DMS114 treated with DMSO at 0.1 percent for 48 hours (cell line): ENCODE measurements around the gene SPOCD1.
A peak's percentile ranks its signal among the peaks of the same experiment; 100 is the strongest.

Experiments
- DNase-seq: peaks from one replicate; lab custom pipeline; 2025; ENCODE audit not compliant: unreplicated experiment; lab: John Stamatoyannopoulos, UW

The SPOCD1 gene

DNA sequence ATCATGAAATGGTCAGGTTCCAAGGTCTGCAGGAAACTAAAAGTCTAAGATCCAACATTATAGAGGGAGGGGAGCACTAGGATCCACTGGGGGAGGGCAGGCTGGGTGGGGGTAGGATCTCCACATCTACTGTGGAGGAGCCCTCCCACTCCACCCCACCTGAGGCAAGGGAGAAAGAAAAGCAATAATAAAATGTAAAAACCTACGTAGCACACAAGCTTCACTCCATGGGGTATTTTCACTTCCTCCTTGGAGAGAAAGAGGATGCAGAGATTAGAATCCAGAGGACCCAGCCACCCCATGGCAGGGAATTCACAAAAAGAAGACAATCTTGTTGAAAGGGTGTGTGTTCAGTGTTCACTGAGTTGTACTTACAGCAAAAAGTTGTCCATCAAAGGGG is 14.4 kb downstream of the SPOCD1 start:
- no peak for DNase-seq

- DNase-seq, result no peak
Observed at GRCh38 chr1:31800674-31800967, 15.2 kb downstream of the SPOCD1 start.

DNA sequence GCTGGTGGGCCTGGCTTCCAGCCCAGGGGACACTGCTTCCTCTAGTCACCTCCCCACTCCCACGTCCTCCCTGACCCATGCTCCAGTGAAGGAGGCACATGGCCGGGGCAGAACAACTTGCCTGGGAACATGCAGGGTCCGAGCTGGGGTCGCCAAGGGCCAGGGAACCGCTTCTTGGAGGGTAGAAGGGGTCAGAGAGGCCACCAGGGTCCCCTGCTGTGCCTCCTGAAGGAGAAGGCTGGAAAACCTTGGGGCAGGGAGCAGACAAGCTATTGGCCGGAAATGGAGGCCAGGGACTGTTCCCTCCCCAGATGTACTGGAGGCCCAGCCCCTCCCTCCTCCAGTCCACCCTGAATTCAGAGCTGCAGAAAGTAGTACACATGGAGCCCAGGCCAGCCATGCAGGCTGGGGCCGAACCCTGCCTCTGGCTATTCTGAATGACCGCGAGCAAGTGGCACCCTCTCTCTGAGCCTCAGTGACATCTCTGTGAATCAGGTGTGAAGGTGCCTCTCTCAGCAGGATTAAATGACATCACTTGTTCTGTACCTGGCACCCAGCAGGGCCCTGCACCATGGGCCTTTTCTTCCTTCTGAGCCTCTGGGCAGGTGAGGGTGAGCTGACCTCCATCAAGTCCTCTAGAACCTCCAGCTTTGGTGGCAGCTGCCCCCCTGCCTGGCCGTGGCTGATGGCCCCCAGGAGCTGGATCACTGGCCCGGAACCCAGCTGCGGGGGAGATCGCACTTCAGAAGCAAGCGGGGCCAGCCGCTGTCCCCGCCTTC is 15.7 kb downstream of the SPOCD1 start:
- no peak for DNase-seq

DNA sequence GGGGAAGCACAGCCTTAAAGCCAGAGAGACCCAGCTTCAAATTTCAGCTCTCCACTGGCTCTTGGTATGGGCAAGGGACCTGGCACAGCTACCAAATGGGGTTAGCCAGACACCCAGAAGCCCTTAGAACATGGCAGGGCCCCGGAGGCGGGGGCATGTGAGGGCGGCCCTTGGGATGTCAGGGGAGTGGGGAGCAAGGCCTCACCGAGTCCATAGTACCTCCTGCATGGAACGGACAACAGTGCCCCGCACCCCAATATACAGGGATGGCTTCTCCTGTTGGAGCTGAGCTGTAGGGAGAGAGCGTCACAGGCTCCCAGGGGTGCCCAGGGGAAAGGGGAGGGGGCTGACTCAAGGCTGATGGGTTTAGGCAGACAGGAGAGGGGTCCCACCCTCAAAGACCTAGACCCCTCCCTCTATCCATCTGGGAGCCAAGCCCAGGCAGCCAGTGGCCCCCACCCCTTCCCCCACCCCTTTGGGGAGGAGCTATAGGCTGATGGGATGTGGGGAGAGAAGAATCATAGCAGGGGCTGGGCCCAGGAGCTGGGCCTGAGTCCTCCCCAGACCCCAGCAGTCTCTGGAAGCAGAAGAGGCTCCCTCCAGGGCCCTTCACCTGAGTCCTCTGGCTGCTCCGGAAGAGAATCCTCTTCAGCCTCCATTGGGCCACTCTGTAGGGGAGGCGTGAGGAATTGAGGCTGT is 16.5 kb downstream of the SPOCD1 start:
- DNase-seq, result no peak

DNA sequence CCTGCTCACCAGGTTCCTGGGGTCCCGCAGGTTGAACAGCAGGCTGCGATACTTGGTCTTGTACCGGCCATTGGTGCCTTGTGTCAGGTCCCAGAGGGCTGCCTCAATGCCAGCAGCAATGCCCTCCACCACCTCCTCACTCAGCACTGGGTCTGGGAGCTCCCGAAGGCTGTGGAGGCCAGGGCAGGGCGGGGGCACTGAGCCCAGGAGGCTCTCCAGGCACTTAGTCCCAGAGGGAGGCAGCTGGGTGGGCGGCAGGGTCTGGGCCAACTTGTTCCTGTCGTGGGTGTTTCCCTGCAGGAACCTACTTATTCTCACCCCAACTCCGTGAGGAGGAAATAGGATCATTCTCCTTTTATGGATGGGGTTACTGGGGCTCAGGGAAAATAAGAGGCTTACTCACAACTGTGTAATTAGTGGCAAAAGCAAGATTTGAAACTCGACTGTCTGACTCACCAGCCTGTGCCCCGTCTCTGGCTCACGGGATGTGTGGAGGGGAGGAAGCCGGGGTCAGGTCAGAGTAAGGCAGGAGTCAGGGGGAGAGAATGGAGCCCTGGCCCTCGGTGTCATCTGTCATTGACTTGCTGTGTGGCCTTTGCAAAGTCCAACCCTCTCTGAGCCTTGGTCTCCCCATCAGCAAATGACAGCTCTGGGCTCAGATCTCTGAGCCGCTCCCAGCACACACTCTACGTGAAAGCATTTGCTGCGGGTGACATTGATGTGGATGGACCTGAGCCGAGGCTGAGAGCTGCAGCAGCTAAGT is 17.2 kb downstream of the SPOCD1 start:
- DNase-seq, result no peak

DNA sequence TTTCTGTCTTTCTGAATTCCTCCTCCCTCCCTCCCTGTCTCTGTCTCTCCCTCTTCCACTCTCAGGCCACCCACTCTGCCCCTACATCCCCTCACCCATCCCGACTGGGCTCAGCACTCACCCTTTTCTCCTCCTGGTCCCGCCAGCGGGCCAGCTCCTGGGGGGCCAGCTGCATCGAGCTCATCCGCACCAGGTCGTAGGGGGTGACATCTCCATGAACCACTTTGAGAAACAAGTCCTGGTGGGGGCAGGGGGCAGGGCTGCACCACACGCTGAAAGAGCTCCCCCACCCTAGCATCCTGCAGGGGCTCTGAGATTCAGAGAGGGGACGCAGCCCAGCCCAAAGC is 17.8 kb downstream of the SPOCD1 start:
- DNase-seq, result no peak

GRCh38 chr1:31797216-31797615 is 18.6 kb downstream of the SPOCD1 start:
- no peak for DNase-seq

DNA sequence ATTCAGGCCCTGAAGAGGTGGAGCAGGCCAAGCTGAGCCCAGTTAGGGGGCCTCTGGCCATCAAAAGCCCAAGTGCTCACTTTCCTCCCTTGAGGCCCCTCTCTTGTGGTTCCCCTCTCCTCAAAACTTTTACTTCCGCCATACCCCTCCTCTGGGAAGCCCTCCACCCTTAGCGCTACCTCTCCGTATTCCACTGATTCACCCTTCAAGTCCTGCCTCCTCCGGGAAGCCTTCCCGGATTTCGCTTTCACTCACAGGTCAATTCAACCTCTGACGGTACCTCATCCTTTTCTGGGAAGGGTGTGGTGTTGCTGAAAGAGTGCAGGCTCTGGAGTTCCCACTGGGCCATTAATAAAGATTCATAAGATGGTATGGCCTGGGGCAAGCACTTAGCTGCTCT is 19.1 kb downstream of the SPOCD1 start:
- DNase-seq, result no peak

DNA sequence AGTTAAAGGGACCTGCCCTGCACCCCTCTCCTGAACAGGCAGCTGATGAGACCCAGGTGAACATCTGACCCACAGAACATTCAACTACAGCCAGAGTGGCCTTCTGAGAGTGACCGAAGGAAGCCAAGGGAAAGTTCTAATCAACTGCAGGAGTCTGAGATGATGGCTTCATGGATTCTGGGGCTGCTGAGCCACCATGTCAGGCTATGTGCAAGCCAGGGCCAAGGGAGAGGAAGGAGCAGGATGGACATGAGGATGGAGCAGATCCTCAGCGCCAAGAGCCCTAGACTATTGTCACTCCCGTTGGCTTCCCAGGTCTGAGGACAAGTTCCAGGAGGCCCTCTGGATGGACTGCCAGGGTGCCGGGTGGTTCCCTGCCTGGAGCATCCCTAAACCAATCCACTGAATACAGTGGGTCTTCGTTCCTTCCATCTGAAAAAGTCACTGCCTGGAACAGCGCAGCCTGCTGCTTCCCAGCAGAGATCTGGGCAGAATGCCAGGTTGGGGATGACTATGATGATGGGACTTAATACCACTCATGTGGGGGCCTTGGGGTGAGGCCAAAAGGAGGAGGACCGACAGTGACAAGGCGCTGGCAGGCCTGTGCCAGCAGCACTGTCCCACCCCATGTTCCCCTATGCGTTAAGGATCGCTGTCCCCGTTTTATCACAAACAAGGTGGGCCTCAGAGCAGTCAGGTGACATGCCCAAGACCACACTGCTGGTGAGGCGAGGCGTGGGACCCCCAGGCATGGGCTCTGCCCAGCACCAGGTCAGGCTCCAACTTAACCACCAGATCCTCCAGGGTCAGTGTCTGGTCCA is 19.8 kb downstream of the SPOCD1 start:
- no peak for DNase-seq

- no peak for DNase-seq
Observed at GRCh38 chr1:31795096-31795675, 20.6 kb downstream of the SPOCD1 start.

DNA sequence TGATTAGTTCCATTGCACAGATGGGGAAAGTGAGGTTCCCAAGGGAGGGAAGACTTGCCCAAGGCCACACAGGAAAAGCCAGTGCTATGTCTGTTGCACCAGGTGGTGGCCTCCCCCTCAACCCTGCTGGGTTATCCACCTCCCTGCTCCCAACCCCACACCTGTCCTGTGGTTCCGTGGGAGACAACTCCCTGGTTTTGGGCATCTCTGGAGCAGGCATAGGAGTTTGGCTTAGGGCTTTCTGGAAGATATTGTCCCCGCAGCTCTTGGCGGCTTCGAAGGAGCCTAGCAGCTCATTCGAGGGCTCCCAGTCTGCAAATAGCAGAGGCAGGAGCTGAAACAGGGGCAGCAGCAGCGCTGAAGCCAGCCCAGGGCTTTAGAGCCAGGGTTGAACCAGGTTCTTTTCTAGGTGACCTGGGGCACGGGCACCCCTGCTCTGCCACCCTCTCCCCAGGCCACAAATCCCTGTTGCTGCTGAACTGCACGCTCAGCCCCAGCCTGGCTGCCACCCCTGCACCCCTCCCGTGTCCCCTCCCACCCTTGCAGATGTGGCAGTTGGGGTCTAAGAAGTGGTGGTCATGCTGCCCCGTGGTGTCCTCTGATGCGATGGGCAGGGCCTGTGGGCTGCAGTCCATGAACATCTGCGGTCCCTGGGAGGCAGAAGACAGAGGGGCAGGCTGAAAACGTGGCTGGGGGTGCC is 22.1 kb downstream of the SPOCD1 start:
- no peak for DNase-seq

GRCh38 chr1:31793086-31793485 is 22.7 kb downstream of the SPOCD1 start:
- DNase-seq, result no peak

GRCh38 chr1:31792541-31792940 is 23.3 kb downstream of the SPOCD1 start:
- DNase-seq, result no peak

GRCh38 chr1:31792116-31792515 is 23.7 kb downstream of the SPOCD1 start:
- DNase-seq, result no peak

DNA sequence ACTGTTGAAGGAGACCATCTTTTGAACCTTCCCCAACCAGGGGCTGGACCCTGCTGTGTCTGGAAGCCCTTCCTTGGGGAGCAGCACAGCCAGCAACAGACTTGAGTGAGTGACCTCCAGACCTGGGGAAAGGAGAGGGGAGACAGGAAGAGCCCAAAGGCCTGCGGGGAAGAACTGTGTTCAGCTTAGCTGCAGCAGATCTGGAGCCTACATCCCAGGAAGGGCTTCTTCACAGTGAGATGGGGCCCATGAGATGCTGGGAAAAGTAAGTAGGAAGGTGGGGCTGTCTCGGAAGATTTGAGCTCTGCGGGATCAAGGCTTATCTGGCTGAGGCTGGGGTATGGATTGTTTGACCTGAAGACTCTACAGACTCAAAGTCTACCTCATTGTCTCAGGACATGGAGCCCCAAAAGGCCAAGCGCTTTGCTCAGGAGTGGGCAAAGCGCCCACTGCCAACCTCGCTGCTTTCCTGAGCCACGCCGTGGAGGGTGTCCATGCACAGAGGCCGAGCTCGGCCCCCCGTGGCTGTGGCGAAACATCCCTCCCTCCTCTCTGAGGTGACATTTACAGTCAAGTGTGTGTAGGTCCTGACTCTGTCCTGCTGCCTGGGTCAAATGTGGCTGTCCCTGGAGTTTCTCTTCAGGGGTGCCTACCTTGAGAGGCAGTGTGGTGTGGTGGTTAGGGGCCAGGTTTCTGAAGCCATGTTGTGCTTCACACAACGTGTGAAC is 24.5 kb downstream of the SPOCD1 start:
- DNase-seq, result no peak

DNA sequence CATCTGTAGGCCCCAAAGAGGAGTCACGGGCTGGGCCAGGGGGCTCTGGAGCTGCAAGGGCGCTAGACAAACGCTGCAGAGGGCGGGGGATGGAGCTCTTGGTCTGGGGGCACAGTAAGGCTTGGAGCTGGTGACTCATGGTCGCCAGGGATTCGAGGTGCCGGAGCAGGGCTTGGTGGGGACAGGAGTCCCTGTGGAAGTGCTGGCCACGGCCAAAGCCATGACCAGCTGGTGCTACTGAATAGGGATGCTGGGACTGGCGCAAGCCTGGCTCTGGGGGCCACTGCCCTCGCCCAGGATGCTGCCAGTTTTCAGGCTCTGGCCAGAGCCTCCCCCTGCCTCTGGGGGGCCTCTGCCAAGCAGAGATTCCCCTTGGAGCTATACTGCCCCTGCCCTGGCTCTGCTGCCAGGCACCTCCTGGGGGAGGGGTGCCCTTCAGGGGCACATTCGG is 25.2 kb downstream of the SPOCD1 start:
- no peak for DNase-seq

GRCh38 chr1:31790140-31790539 is 25.7 kb downstream of the SPOCD1 start:
- DNase-seq, result no peak

DNA sequence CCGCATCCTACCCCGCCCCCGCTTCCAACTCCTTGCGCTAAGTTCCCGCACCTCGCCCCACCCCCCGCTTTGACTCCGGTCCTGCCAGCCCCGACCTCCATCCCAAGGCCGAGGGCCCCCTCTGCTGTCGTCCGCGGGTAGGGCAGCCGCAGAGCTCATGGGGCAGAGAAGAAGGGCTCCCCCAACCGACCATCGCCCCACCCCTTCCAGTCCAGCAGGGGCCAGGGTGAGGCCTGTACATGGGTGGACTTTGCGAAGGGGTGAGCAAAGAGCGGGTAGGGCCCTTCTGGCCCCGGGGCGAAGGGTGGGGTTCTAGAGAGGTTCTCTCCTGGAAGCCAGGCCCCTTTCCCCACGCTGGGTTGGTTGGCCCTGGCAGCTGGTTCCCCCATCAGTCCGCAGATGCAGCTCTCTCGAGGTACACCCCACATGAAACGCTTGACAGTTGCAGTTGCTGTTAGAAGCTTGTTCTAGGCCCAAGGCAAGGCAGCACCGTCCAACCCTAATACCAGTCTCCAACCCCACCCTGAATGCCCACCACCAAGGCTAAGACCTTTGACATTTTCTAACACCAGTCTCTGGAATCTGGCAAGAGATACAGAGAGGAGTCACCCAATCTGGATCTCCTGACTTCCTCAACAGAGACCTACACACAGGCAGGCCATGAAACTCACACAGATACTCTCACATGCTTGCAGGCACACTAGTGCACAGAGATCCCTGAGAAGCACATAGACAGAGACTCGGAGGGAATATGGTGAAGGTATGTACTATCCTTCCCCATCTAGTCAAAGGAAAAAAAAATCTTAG is 26.4 kb downstream of the SPOCD1 start:
- DNase-seq, result peak; percentile 74

DNA sequence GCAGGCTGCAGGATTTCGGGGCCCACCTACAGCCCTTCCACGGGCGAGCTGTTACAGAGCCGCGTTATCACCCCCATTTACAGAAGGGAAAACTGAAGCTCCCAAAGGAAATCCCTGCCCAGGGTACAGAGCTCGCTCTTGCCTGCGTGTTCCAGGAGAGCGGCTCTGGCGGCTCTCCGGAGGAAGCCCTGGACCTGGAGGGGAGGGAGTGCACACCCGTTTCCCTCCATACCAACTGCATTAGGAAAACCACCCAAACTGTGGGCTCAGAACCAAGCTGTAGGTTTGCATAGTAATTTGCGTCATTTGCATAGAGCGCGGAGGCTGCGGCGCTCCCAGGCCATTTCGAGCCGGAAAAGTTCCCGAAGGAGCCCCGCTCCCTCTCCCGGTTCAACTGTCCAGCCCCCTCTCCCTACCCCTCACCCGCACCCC is 27.0 kb downstream of the SPOCD1 start:
- peak; percentile 70 for DNase-seq
